Liver (tissue), 9 donors: ENCODE results near the gene SLC25A44. TPM values are rescaled to one million over a fixed set of nuclear protein-coding genes. Genes with fewer than 3 reads are reported as not detected.

Experiments
- DNase-seq: peaks from one replicate; pipeline ENCODE4 v3.0.0-alpha.2; 2017; ENCODE audit warnings: low spot score
- H3K27ac ChIP-seq, 2 donors: one replicate each; pipeline ENCODE4 v1.7.0; 2013; ENCODE audit warnings: inconsistent platforms in 2 of 2, low read length in 2 of 2, control low read depth in 1 of 2, low read depth in 1 of 2, mild to moderate bottlenecking in 1 of 2
- H3K27me3 ChIP-seq, 4 donors: one replicate each; pipeline versions ENCODE4 v1.6.1 to v1.7.0; 2013; ENCODE audit warnings: low read length in 3 of 4, inconsistent platforms in 1 of 4, mild to moderate bottlenecking in 1 of 4, moderate library complexity in 1 of 4; ENCODE audit not compliant: control insufficient read depth in 4 of 4, insufficient read depth in 4 of 4
- H3K36me3 ChIP-seq, 4 donors: one replicate each; pipeline versions ENCODE4 v1.6.1 to v1.7.0; 2013; ENCODE audit warnings: low read length in 3 of 4, mild to moderate bottlenecking in 3 of 4, low read depth in 1 of 4, moderate library complexity in 1 of 4; ENCODE audit not compliant: control insufficient read depth in 4 of 4, insufficient read depth in 3 of 4
- H3K4me1 ChIP-seq, 4 donors: one replicate each; pipeline versions ENCODE4 v1.6.1 to v1.7.0; 2013; ENCODE audit warnings: low read length in 3 of 4, mild to moderate bottlenecking in 3 of 4, moderate library complexity in 1 of 4; ENCODE audit not compliant: control insufficient read depth in 4 of 4, insufficient read depth in 4 of 4
- H3K4me3 ChIP-seq, 3 donors: one replicate each; pipeline versions ENCODE4 v1.6.1 to v1.7.0; 2013; ENCODE audit warnings: low read length in 3 of 3, control low read depth in 1 of 3, low read depth in 1 of 3, mild to moderate bottlenecking in 1 of 3
- H3K9ac ChIP-seq, 2 donors: one replicate each; pipeline ENCODE4 v1.7.0; 2013; ENCODE audit warnings: low read length in 2 of 2, mild to moderate bottlenecking in 2 of 2, moderate library complexity in 2 of 2, control low read depth in 1 of 2, low read depth in 1 of 2
- H3K9me3 ChIP-seq, 4 donors: one replicate each; pipeline versions ENCODE4 v1.6.1 to v1.7.0; 2013; ENCODE audit warnings: low read length in 3 of 4; ENCODE audit not compliant: control insufficient read depth in 4 of 4
- ATF3 ChIP-seq: IDR thresholded peaks from 2 replicates; pipeline ENCODE4 v1.6.1; 2016; ENCODE audit warnings: antibody characterized with exemption
- CTCF ChIP-seq: fragments of 150-350 bp; IDR thresholded peaks from 2 replicates; pipeline ENCODE4 v1.5.1; 2017; ENCODE audit warnings: improper control_type of control experiment, low read depth, low read length; ENCODE audit not compliant: missing input control
- EGR1 ChIP-seq, 2 donors: IDR thresholded peaks; 2 replicates each; pipeline ENCODE4 v1.6.1; 2016 to 2018; ENCODE audit warnings: antibody characterized with exemption in 2 of 2, low read depth in 2 of 2
- FOXA1 ChIP-seq: IDR thresholded peaks from 2 replicates; pipeline ENCODE4 v1.6.1; 2016; ENCODE audit warnings: antibody characterized with exemption
- FOXA2 ChIP-seq: IDR thresholded peaks from 2 replicates; pipeline ENCODE4 v1.6.1; 2016; ENCODE audit warnings: antibody characterized with exemption
- GABPA ChIP-seq, 2 donors: IDR thresholded peaks in 1 of 2; conservative IDR thresholded peaks in 1 of 2; 2 replicates each; pipeline ENCODE4 v1.6.1; 2016; ENCODE audit warnings: antibody characterized with exemption in 2 of 2, mild to moderate bottlenecking in 1 of 2, moderate library complexity in 1 of 2
- HNF4A ChIP-seq, 2 donors: conservative IDR thresholded peaks; 2 replicates each; pipeline ENCODE4 v1.6.1; 2016; ENCODE audit warnings: antibody characterized with exemption in 2 of 2, mild to moderate bottlenecking in 2 of 2
- HNF4G ChIP-seq: IDR thresholded peaks from 2 replicates; pipeline ENCODE4 v1.6.1; 2016; ENCODE audit warnings: antibody characterized with exemption
- JUND ChIP-seq, 2 donors: IDR thresholded peaks; 2 replicates each; pipeline ENCODE4 v1.6.1; 2016; ENCODE audit warnings: antibody characterized with exemption in 2 of 2
- MAX ChIP-seq: IDR thresholded peaks from 2 replicates; pipeline ENCODE4 v1.6.1; 2016; ENCODE audit warnings: antibody characterized with exemption
- NR2F2 ChIP-seq: IDR thresholded peaks from 2 replicates; pipeline ENCODE4 v1.6.1; 2016; ENCODE audit warnings: antibody characterized with exemption
- RAD21 ChIP-seq, 2 donors: IDR thresholded peaks; 2 replicates each; pipeline ENCODE4 v1.6.1; 2016; ENCODE audit warnings: antibody characterized with exemption in 2 of 2, mild to moderate bottlenecking in 2 of 2
- RXRA ChIP-seq, 2 donors: IDR thresholded peaks; 2 replicates each; pipeline ENCODE4 v1.6.1; 2017 to 2018; ENCODE audit warnings: antibody characterized with exemption in 2 of 2, mild to moderate bottlenecking in 1 of 2
- SP1 ChIP-seq: IDR thresholded peaks from 2 replicates; pipeline ENCODE4 v1.6.1; 2018; ENCODE audit warnings: antibody characterized with exemption, mild to moderate bottlenecking
- WGBS: extraction: QIAGEN DNeasy Blood & Tissue Kit; methylation state at CpG from one replicate; pipeline ENCODE4 v1.1.7; 2013; 5-methylcytosine and 5-hydroxymethylcytosine counted together
- polyA plus RNA-seq, 2 donors: library from polyadenylated mRNA; stranded (reverse) in 1 of 2; unstranded in 1 of 2; fragments of 200-250 nt in 1 of 2; fragments of >200 nt in 1 of 2; fragmentation: Nextera tagmentation in 1 of 2; extraction: Ambion mirVana in 1 of 2; gene quantifications; one replicate each; pipeline versions ENCODE4 v1.2.1 to v1.2.3, GENCODE V29; 2013 to 2015
- total RNA-seq, 2 donors: library from RNA; depleted of rRNA; stranded (reverse); fragments of >200 nt; gene quantifications; one replicate each; pipeline ENCODE4 v1.2.3, GENCODE V29; 2014
- TF ChIP-seq, protein P1 (sequence below): IDR thresholded peaks from 2 replicates; pipeline ENCODE4 v1.6.1; 2016; ENCODE audit warnings: antibody characterized with exemption
- TF ChIP-seq, protein P2 (sequence below): IDR thresholded peaks from 2 replicates; pipeline ENCODE4 v1.6.1; 2016; ENCODE audit warnings: antibody characterized with exemption, mild to moderate bottlenecking
- donor health status: healthy.
- donor health status: healthy.
- donor health status: healthy.
- donor health status: healthy.
- donor health status: healthy.

The SLC25A44 gene
- total and polyA plus RNA-seq, 4 donors = 10.2 to 21.8 (median 15.9) TPM

DNA sequence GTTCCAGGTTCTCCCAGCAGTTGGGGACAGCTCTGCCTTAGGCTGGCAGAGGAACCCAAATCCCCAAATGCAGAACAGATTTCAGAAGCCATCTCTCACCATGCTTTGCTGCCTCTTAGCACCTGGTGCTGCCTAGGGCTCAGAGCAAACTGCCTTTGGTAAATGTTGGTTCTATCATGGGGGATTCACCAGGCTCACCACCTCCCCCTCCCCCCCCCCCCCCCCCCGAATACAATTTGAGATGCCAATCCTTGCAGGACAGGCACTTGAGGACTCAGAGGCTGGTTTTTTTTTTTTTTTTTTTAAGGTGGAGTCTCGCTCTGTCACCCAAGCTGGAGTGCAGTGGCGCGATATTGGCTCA is 54.4 kb downstream of the SLC25A44 start:
- Histone ChIP-seq H3K4me1 (peaks cover 4 to 17% (median 9%) of the 10 kb centered on the region in 4 donors), H3K9ac (no peak overlapping the region), H3K36me3 (peaks cover 8 to 45% (median 35%) of the 10 kb centered on the region in 4 donors), H3K4me3 (no peak overlapping the region), H3K27ac (no peak overlapping the region), H3K27me3 (no peaks in the 10 kb centered on the region), H3K9me3 (no peaks in the 10 kb centered on the region)
- DNase-seq = no peak
- WGBS = 76% methylated on average over 4 of the region's 4 CpGs
- TF ChIP-seq, protein P1, sequence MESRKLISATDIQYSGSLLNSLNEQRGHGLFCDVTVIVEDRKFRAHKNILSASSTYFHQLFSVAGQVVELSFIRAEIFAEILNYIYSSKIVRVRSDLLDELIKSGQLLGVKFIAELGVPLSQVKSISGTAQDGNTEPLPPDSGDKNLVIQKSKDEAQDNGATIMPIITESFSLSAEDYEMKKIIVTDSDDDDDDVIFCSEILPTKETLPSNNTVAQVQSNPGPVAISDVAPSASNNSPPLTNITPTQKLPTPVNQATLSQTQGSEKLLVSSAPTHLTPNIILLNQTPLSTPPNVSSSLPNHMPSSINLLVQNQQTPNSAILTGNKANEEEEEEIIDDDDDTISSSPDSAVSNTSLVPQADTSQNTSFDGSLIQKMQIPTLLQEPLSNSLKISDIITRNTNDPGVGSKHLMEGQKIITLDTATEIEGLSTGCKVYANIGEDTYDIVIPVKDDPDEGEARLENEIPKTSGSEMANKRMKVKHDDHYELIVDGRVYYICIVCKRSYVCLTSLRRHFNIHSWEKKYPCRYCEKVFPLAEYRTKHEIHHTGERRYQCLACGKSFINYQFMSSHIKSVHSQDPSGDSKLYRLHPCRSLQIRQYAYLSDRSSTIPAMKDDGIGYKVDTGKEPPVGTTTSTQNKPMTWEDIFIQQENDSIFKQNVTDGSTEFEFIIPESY = no peak
- TF ChIP-seq RAD21 (IDR thresholded peaks at IDR 0.05) (no peak), FOXA1 (no peak), JUND (IDR thresholded peaks at IDR 0.05) (no peak), MAX (no peak), GABPA (IDR thresholded peaks at IDR 0.05 in 1 of 2, conservative IDR thresholded peaks at IDR 0.05 in 1 of 2) (no peak), HNF4G (no peak), SP1 (no peak), HNF4A (conservative IDR thresholded peaks at IDR 0.05) (no peak), EGR1 (IDR thresholded peaks at IDR 0.05; ENCODE audit: low read depth in 2 of 2) (no peak), RXRA (IDR thresholded peaks at IDR 0.05) (no peak), ATF3 (no peak), CTCF (no peak)
- TF ChIP-seq, protein P2, sequence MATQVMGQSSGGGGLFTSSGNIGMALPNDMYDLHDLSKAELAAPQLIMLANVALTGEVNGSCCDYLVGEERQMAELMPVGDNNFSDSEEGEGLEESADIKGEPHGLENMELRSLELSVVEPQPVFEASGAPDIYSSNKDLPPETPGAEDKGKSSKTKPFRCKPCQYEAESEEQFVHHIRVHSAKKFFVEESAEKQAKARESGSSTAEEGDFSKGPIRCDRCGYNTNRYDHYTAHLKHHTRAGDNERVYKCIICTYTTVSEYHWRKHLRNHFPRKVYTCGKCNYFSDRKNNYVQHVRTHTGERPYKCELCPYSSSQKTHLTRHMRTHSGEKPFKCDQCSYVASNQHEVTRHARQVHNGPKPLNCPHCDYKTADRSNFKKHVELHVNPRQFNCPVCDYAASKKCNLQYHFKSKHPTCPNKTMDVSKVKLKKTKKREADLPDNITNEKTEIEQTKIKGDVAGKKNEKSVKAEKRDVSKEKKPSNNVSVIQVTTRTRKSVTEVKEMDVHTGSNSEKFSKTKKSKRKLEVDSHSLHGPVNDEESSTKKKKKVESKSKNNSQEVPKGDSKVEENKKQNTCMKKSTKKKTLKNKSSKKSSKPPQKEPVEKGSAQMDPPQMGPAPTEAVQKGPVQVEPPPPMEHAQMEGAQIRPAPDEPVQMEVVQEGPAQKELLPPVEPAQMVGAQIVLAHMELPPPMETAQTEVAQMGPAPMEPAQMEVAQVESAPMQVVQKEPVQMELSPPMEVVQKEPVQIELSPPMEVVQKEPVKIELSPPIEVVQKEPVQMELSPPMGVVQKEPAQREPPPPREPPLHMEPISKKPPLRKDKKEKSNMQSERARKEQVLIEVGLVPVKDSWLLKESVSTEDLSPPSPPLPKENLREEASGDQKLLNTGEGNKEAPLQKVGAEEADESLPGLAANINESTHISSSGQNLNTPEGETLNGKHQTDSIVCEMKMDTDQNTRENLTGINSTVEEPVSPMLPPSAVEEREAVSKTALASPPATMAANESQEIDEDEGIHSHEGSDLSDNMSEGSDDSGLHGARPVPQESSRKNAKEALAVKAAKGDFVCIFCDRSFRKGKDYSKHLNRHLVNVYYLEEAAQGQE = no peak

DNA sequence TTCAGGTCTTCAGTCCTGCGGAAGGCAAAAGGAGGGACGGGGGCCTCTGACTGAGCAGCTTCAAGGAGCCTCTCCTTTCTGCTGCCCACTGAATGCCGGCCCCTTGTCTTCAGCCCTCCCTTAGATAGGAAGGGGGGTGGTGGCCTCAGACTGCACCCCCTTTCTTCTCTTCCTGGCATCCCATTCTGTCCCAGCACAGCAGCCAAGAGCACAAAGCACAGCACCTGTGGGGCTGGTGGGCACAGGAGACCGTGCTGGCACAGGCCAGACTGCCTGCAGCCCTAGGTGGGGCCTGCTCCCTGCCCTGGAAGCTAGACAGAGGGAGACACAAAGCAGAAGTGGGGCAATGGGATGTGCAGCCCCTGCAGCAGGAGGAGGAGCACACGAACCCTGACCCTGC is 55.7 kb downstream of the SLC25A44 start:
- TF ChIP-seq, protein P1 = no peak
- TF ChIP-seq JUND (IDR thresholded peaks at IDR 0.05) (no peak), GABPA (IDR thresholded peaks at IDR 0.05 in 1 of 2, conservative IDR thresholded peaks at IDR 0.05 in 1 of 2) (no peak), FOXA2 (no peak), NR2F2 (no peak), ATF3 (no peak), SP1 (no peak), RXRA (IDR thresholded peaks at IDR 0.05) (no peak), EGR1 (IDR thresholded peaks at IDR 0.05; ENCODE audit: low read depth in 2 of 2) (no peak), MAX (no peak), HNF4G (no peak), HNF4A (conservative IDR thresholded peaks at IDR 0.05) (no peak)
- DNase-seq = no peak
- 93% methylated on average over 5 of the region's 5 CpGs for WGBS
- no peak overlapping the region for H3K9ac ChIP-seq
- peaks cover 4 to 17% (median 9%) of the 10 kb centered on the region in 4 donors for H3K4me1 ChIP-seq
- H3K4me3 ChIP-seq = no peak overlapping the region
- no peak overlapping the region for H3K27ac ChIP-seq
- no peaks in the 10 kb centered on the region for H3K9me3 ChIP-seq
- peaks cover 8 to 55% (median 43%) of the 10 kb centered on the region in 4 donors for H3K36me3 ChIP-seq
- no peaks in the 10 kb centered on the region for H3K27me3 ChIP-seq
